ENCODE data around the gene LYPD8. TPM values are rescaled to one million over a fixed set of nuclear protein-coding genes. Genes with fewer than 3 reads are reported as not detected.

The LYPD8 gene
- total and polyA plus RNA-seq, 2 of the 8 experiments (the other 6 are each of a cell fraction or from before 2014, with no cell fraction given), result not detected

DNA sequence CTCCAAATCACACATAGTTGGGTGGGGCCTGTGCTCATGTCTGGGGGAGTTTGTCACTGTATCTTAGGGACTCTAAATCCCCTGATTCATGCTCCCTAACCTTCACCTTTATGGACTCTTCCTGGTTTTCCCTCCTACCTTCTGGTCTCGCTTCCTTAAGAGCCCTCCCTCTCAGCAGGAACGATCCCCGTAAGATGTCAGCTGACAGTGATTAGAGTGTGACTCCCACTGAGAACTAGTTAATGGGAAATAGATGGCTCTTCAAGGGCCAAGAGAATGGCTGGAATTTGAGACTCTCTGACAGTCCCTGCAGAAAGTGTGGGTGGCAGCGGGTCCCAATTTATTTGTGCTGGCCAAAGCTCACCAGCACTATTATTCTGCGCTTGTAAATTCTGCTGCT lies 22.0 kb downstream of the LYPD8 start:
- H2BK120ac ChIP-seq (replicated peaks; ENCODE audit: low read depth, low read length), result no peak overlapping the region
- H3K9me3 ChIP-seq (ENCODE audit: insufficient read depth in 2 of 2, low read depth in 1 of 2, low read length in 1 of 2), result peaks cover 65 to 83% of the 10 kb centered on the region in 2 experiments
- peaks cover 0 to 2% (median 0%) of the 10 kb centered on the region in 4 experiments; a peak in 1 of 8 replicates for H3K36me3 ChIP-seq (ENCODE audit: control insufficient read depth in 2 of 4, insufficient read depth in 4 of 4, low read length in 3 of 4)
- H2BK20ac ChIP-seq (ENCODE audit: low read length), result no peak overlapping the region
- H3K14ac ChIP-seq (ENCODE audit: insufficient read length), result no peak overlapping the region
- no peaks in the 10 kb centered on the region for H3K79me1 ChIP-seq (ENCODE audit: low read depth, low read length)
- FAIRE-seq, result no peak
- no peak overlapping the region for H2AK5ac ChIP-seq (ENCODE audit: low read depth, low read length)
- DNase-seq (ENCODE audit: low read depth in 1 of 2, low spot score in 2 of 2), result no peak
- POLR2A ChIA-PET (ENCODE audit: partially characterized antibody), result no interaction called here
- H2BK12ac ChIP-seq (ENCODE audit: low read depth, low read length), result no peak overlapping the region
- H3K56ac ChIP-seq (replicated peaks; ENCODE audit: insufficient read length, low read depth, low read length), result no peak overlapping the region
- TF ChIP-seq POLR2AphosphoS5 (IDR thresholded peaks at IDR 0.05; ENCODE audit: low read depth, low read length), result no peak
- TF ChIP-seq, protein P1, sequence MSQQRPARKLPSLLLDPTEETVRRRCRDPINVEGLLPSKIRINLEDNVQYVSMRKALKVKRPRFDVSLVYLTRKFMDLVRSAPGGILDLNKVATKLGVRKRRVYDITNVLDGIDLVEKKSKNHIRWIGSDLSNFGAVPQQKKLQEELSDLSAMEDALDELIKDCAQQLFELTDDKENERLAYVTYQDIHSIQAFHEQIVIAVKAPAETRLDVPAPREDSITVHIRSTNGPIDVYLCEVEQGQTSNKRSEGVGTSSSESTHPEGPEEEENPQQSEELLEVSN (IDR thresholded peaks at IDR 0.05), result no peak
- no peak overlapping the region for H4K5ac ChIP-seq (ENCODE audit: insufficient read length, low read depth, low read length)
- WGBS, 2 experiments (ENCODE audit: extremely low coverage in 1 of 2, insufficient coverage in 1 of 2, insufficient read length in 1 of 2, insufficient replicate concordance in 2 of 2, low coverage in 1 of 2, low lambda C conversion rate in 2 of 2, missing lambda C conversion rate in 1 of 2), result 83% methylated on average over 5 of the region's 5 CpGs; no CpG with 5 or more reads in 1 of the 2 experiments
- no peaks in the 10 kb centered on the region for H3K79me2 ChIP-seq (ENCODE audit: control insufficient read depth in 1 of 2, insufficient read depth in 2 of 2, low read length in 2 of 2)
- no peak overlapping the region for H3K4me3 ChIP-seq (ENCODE audit: extremely low read depth in 1 of 4, insufficient read depth in 2 of 4, low read depth in 3 of 4, low read length in 4 of 4)
- H2BK15ac ChIP-seq (ENCODE audit: low read length), result no peak overlapping the region
- no peak overlapping the region for H4K91ac ChIP-seq (replicated peaks; ENCODE audit: insufficient read length, low read length)
- H3K4ac ChIP-seq (replicated peaks; ENCODE audit: insufficient read length, low read depth, low read length), result no peak overlapping the region
- no peaks in the 10 kb centered on the region for H3K4me1 ChIP-seq (replicated peaks in 1 of 4; ENCODE audit: control insufficient read depth in 3 of 4, insufficient read depth in 4 of 4, low read length in 3 of 4)
- no peak overlapping the region for H2AFZ ChIP-seq (ENCODE audit: low read length)
- H3K18ac ChIP-seq (ENCODE audit: extremely low read depth, low read length), result no peak overlapping the region
- no peak overlapping the region for H3K27ac ChIP-seq (ENCODE audit: low read depth, low read length)
- no peaks in the 10 kb centered on the region for H3K27me3 ChIP-seq (replicated peaks in 1 of 4; ENCODE audit: control insufficient read depth in 3 of 4, extremely low read depth in 1 of 4, insufficient read depth in 3 of 4, low read length in 3 of 4)
- H3K23ac ChIP-seq (ENCODE audit: insufficient read length), result no peak overlapping the region
- H3K4me2 ChIP-seq (ENCODE audit: insufficient read depth in 1 of 2, low read depth in 2 of 2, low read length in 2 of 2), result no peak overlapping the region
- no peaks in the 10 kb centered on the region for H4K20me1 ChIP-seq (replicated peaks in 1 of 2; ENCODE audit: control insufficient read depth in 1 of 2, insufficient read depth in 2 of 2, low read length in 2 of 2)
- H3K9ac ChIP-seq (replicated peaks in 1 of 4; ENCODE audit: extremely low read depth in 1 of 4, low read depth in 3 of 4, low read length in 3 of 4), result no peak overlapping the region
- H4K8ac ChIP-seq (ENCODE audit: extremely low read depth, insufficient read depth, low read length), result no peak overlapping the region
- CTCF ChIA-PET (ENCODE audit: partially characterized antibody), result no interaction called here
- no peaks in the 10 kb centered on the region for H3K23me2 ChIP-seq (ENCODE audit: low read depth, low read length)
- H2BK5ac ChIP-seq (ENCODE audit: low read depth, low read length), result no peak overlapping the region

Data from H1 (cell line).